GM19043 (cell line): ENCODE measurements around the gene RRBP1.

Experiments
- ATAC-seq: cut with Tn5 transposase; IDR thresholded peaks from one replicate; pipeline ENCODE4 v1.9.1; 2021; ENCODE audit warnings: low read depth; ENCODE audit not compliant: unreplicated experiment

The RRBP1 gene

DNA sequence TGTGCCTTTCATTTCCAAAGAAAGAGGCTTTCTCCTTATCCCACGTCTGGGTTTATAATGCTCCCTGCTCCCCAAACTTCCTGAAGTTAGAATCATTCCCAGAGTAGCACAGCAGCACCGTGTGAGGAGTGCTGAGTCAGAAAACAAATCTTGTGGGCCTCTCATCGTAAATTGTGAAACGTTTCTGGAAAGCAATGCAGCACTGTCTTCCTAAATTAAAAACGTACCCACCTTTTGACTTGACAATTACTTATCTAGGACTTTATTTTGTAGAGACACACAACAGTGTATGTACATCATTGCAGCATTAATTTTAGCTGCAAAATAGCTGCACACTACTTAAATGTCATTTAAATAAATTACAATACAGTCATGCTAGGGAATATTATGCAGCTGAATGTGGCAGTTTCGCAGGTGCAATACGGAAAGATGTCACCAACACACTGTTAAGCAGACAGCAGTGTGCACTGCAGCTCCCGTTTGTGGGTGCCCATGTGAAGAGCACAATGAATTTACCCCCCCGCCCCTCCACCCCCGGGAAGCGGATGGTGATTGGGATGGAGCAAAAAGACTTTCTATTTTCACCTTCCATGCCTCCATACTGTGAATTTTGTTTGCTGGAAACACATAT lies 30.8 kb downstream of the RRBP1 start:
- ATAC-seq: no peak

- ATAC-seq: no peak
Observed at GRCh38 chr20:17650301-17651128, 31.5 kb downstream of the RRBP1 start.

- no peak for ATAC-seq
Observed at GRCh38 chr20:17648791-17649730, 33.0 kb downstream of the RRBP1 start.

DNA sequence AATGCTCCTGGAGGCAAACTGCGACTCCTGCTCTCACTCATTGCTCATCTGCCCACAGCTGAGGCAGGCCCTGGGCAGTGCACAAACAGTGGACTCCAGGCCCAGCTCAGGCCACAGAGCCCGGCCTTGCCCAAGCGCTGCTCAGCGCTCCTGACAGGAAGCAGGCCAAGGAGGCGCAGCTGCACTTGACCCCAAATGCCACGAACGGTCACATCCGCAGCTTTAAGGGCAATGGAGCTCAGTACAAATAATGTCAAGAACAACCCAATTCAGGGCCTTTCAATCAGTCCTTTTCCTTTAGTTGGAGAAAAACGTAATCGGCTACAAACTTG lies 33.8 kb downstream of the RRBP1 start:
- ATAC-seq: no peak

DNA sequence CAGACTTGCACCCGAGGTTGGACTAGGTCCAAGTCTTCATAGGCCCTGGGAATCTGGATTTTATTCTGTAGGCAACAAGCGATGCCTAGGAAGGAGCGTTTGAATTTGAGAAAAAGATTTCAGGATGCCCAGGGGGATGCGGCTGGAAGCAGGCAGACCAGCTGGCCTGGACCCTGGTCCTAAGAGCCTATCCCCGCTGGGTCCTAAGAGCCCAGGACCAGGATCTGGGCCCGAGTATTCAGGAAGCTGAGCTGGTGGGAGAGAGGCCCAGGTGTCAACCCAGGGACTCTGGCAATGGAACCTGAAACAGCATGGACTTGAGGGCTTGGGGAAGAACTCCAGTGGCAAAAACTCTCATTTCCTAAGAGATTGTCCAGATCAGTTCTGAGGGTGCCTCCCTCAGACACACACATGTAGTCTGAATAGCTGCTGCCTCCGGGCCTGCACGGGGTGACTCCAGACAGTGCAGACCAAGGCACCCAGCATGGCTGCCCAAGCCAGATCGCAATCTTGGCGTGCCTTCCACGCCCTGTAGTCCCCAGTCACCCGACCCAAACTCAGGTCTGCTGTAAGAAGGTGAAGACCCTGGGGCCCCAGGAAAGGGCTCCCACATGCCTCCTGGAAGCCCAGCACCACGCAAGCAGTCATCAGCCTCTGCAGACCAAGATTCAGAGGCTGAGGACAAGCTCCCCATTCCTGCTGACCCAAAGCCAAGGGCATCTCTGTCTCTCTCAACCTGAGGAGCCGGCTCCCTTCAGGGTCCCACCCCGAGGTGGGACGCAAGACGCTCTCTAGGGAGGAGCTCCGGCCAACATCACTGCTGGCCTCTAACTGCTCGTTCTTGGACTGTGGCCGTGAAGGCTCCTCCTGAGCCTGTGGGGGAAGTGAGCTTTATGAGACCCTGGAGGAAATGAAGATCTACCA lies 34.4 kb downstream of the RRBP1 start:
- no peak for ATAC-seq

DNA sequence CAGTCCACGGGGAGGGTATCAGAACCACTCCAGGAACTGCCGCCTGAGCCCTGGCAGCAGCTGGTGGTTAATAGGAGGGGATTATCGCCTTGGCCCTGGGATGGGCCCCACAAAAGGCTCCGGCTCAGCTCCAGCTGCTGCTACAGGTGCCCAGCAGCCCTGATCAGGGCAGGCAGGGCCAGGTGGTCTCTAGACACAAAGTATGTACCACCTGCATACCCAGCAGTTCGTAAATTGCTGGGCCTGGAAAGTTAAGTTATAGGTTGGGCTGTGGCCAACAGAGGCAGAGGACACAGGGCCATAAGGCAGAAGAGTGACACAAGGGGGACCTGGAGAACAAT lies 35.1 kb downstream of the RRBP1 start:
- no peak for ATAC-seq

GRCh38 chr20:17646209-17646960 lies 35.7 kb downstream of the RRBP1 start:
- ATAC-seq: no peak

GRCh38 chr20:17645546-17646208 lies 36.4 kb downstream of the RRBP1 start:
- ATAC-seq: no peak

- ATAC-seq: no peak
Observed at GRCh38 chr20:17645010-17645409, 37.0 kb downstream of the RRBP1 start.

DNA sequence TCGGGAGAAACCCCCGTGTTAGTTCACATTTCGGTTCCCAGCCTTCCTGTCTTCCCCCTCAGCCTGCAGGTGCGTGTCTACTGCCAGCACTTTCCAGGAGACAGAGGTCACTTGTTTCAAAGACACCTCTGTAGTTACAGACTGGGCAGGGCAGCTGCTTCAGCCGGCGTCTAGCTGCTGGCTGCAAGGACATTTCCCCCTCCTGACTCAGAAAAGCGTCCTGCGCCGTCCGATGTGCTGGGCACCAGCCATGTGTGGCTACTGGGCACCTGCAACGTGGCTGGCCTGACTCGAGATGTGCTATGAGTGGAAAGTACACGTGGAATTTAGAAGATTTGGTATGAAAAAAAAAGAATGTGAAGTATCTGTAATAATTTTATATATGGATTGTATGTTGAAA lies 37.6 kb downstream of the RRBP1 start:
- ATAC-seq: no peak

DNA sequence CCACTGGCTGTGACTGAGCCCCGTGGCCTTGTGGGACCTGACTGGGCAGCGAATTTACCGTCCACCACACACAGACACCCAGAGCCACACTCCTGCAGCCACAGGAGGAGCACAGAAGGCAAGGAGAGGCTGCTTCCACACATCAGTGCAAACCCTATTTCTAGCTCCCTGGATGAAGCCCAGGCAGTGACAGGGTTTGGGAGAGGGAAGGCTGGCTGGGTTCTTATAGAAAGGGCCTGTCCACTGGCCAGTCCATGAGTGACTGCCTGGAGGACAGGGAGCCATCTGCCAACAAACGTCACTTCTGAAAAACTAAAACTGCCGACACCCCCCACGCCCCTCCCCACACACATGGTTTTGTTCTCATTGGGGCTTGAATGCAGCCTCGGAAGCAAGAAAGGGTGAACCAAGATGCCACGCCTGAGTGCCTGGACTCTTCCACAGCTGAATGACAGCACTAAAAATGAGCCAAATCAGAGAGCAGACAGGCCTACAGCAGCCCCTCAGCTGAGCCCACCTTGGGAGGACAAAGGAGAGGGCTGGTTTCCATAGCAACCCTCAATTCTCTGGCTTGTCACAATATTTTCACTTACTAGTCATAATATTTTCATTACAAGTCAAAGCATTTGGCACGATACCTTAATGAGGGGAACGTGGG lies 38.4 kb downstream of the RRBP1 start:
- no peak for ATAC-seq

GRCh38 chr20:17642404-17643269 lies 39.4 kb downstream of the RRBP1 start:
- no peak for ATAC-seq

DNA sequence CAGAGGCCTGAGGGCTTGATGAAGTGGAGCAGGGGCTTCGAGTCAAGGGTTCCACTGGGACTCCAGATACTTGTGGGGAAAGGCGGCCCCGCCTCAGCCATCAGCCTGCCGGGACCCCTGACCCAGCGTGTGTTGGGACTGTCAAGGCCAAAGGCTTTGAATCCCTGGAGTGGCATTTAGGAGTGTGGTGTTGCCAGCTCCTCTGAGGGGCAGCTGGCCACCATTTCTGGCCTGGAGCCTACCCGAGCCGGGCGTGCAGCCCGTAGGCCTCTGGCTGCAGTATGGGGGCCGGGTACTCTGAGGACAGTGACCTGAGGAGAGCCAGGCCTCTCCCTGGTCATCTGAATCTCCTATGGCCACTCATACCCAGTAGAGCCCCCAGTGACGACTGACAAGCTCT lies 40.0 kb downstream of the RRBP1 start:
- ATAC-seq: no peak

- no peak for ATAC-seq
Observed at GRCh38 chr20:17641520-17641964, 40.5 kb downstream of the RRBP1 start.

GRCh38 chr20:17640875-17641378 lies 41.1 kb downstream of the RRBP1 start:
- ATAC-seq: no peak

DNA sequence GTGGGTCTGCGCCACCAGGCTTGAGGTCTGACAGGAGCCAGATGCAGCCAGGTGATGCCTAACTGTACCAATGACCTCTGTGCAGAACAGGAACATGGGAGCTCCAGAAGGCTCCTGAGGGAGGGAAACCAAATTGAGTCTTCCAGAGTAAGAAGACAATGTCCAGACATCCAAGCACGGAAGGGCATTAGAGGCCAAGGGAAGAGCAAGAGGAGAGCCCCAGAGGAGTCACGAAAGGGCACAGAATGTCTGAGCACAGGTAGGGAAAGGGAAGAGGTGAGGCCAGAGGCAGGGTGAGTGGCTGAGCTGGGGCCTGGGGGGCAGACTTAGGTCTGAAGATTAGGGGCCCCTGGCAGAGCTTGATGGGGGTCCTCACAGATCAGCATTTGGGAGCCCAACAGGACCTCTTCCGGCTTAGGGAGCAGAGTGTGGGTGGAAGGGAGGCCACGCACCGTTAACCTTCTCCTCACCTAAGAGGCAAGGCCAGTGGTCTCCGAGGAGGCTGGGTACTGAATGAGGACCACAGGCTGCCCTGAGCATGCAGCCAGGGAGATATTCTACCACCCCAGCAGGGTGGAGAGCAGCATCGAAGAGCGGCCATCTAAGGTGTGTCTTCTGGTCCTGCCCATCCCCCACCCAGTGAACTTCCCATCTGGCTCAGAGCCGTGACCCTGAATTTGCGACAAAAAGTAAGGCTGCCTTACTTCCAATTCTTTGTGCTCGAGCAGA lies 41.7 kb downstream of the RRBP1 start:
- ATAC-seq: no peak
